ENCODE data around the gene KIFC1.

Gene KIFC1

GRCh38 chr6:33427585-33428223, 36.1 kb downstream of the KIFC1 start:
- FAIRE-seq, result no peak

GRCh38 chr6:33428224-33428965, 36.8 kb downstream of the KIFC1 start:
- no peak for FAIRE-seq

GRCh38 chr6:33428966-33429749, 37.5 kb downstream of the KIFC1 start:
- FAIRE-seq, result no peak

DNA sequence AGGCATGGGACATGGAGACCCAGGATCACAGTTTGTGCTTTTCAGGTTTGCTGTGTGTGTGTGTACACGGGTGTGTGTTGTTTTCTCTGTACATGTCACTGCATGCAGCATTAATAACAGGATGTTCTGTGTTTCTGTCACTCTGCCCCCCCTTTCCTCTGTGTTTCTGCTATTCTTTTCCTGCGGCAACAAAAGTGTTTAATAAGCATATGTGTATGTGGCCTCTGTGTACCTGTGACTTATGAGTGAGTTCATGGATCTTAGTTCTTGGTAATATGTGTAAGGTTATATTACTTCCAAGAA, 38.1 kb downstream of the KIFC1 start:
- FAIRE-seq, result no peak

GRCh38 chr6:33430334-33430733, 38.7 kb downstream of the KIFC1 start:
- FAIRE-seq, result no peak

DNA sequence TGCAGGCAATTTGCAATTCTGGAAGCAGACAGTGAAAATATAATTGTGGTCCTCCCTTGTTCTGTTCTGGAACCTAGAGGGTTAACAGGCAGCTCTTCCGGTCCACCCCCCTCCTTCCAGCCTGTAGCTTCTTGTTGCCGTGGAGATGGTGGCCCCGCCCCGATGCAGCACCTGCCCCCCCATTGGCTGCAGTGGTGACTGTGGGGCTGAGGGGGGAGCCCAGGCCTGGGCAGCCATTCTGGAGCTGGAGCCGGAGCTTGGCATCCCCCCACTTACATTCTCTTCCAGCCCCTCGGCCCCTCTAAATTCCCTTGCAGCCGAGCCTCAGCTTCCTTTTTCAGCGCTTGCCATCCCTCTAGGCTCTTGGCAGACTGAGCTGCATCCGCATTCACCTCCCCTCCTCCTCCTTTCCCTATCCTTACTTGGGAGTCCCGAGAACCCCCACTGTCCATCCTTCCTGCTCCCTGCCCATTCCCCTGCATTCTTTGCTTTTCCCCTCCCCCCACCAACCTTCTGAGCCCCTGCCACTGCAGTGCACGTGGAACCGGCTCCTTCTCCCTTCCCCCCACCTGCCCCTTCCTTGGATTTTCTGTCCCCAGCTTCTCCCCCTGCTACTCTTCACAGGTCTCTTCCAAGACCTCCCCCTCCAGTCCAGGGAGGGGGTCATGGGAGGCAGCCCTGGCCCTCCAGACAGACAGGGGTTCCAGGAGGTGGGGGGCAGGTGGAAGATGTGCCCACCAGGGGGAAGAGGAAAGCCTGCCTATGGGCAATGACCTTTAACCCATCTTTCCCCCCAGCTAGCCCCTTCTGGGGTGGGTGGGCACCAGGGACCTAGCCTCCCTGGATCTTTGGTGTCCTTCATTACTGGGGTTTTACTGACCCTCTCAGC, 39.6 kb downstream of the KIFC1 start:
- no peak for FAIRE-seq

DNA sequence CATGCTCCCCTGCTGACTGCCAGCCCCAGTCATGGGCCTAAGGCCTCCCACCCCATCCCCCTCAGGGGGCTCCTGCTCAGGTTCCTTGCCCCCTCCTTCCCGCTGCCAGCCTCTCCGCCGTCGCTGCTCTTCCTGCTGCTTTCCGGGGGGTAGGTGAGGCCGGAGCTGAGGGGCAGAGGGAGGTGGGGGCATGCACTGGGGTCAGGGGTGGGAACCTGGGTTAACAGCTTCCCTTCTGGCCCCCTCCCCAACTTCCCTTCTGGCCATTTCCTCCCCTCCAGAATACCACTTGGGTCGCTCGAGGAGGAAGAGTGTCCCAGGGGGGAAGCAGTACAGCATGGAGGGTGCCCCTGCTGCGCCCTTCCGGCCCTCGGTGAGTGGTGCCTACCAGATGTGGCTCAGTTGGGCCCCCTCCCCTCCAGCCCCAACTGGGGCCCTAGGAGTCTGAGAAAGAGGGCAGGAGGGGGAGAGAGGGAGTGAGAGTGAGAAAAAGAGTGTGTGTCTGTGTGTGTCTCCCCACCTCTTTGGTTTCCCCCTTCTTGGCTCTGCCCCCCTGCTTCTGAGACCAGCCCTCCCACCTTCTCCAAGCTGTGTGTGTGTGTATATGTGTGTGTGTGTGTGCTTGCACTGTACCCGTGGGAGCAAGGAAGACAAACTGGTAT, 40.4 kb downstream of the KIFC1 start:
- no peak for FAIRE-seq

DNA sequence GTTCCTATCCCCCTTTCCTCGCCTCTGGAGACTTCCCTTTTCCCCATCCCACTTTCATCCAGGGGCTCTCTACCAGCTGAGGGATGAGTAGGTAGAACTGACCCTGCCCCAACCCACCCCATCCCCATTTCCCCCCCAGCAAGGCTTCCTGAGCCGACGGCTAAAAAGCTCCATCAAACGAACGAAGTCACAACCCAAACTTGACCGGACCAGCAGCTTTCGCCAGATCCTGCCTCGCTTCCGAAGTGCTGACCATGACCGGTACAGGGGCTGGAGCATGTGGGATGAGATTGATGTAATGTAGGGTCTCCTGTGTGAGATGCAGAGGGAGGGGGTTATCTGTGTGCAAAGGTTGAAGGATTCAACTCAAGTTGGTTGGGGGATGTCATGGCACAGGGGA, 40.9 kb downstream of the KIFC1 start:
- no peak for FAIRE-seq

DNA sequence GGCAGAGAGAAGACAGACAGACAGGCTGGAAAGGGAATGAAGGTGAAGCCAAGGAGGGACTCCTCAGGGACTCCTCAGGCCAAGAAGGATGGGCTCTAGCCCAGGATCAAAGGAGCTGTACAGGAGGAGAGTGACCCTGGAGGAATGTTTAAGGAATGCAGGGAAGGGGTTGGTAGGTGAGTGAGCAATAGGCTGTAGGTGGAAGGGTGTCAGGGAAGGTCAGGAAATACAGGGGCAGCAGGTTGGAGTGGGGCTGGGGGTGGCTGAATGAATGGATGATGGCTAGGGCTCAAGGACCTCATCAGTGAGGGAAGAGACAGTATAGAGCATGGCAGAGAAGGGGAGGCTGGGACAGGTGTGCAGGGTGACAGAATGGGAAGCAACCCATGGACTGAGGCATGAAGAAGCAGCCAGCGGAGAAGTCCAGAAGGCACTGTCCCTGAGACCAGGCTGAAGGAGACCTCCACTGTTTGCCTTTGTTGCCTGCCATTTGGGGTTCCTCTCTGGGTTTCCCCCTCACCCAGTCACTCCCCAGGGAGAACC, 41.4 kb downstream of the KIFC1 start:
- no peak for FAIRE-seq

GRCh38 chr6:33433544-33434191, 42.0 kb downstream of the KIFC1 start:
- no peak for FAIRE-seq

DNA sequence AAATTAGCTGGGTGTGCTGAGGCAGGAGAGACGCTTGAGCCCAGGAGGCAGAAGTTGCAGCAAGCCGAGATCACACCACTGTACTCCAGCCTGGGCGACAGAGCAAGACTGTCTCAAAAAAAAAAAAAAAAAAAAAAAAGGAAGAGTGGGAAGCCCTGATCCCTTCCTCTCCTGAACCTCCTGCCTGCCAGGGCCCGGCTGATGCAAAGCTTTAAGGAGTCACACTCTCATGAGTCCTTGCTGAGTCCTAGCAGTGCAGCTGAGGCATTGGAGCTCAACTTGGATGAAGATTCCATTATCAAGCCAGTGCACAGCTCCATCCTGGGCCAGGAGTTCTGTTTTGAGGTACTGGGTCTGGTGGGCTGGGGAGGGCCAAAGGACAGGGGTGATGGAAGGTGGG, 43.3 kb downstream of the KIFC1 start:
- FAIRE-seq, result no peak

DNA sequence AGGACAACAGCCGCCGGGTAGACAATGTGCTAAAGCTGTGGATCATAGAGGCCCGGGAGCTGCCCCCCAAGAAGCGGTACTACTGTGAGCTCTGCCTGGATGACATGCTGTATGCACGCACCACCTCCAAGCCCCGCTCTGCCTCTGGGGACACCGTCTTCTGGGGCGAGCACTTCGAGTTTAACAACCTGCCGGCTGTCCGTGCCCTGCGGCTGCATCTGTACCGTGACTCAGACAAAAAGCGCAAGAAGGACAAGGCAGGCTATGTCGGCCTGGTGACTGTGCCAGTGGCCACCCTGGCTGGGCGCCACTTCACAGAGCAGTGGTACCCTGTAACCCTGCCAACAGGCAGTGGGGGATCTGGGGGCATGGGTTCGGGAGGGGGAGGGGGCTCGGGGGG, 46.0 kb downstream of the KIFC1 start:
- FAIRE-seq, result no peak

DNA sequence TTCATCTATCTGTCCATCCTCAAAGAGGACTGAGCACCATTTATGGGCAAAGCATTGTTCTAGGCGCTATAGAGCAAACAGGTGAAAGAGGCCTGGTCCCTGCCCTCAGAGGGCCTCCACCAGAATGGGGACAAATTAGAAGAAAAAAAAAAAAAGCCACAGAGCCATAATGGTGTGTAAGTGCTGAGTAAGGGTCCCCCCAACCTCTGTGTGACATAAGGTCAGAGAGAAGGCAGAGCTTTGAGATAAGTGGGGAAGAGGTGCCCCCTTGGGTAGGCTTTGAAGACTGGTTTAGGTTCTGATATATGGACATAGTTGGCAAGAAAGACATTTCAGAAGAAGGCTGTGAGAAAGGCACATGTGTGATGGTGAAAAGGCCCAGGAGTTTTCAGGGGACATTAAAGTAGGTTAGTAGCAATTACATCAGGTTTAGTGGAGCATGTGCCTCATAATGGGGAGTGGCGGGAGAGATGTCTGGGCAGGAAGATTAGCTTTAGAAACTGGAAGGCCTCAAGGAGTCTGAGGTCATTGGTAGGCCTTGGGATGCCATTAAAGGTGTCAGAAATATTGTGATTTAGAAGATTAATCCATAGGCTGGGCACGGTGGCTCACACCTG, 47.5 kb downstream of the KIFC1 start:
- no peak for FAIRE-seq

- no peak for FAIRE-seq
These were observed 48.5 kb downstream of the KIFC1 start for GRCh38 chr6:33439956-33440648.

DNA sequence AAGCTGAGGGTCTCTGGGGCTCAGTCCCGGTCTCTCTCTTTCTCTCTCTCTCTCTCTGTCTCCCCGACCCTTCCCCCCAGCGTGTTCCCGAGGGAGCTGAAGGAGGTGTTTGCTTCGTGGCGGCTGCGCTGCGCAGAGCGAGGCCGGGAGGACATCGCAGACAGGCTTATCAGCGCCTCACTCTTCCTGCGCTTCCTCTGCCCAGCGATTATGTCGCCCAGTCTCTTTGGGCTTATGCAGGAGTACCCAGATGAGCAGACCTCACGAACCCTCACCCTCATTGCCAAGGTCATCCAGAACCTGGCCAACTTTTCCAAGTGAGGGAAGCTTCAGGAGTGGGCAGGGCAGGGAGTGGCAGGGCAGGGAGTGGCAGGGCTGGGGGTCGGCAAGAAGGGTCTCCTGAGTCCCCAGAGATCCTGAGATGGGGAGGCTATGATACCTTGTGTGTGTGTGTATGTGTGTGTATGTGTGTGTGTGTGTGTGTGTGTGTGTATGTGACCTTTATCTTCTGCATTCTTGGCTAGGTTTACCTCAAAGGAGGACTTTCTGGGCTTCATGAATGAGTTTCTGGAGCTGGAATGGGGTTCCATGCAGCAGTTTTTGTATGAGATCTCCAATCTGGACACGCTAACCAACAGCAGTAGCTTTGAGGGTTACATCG, 49.2 kb downstream of the KIFC1 start:
- FAIRE-seq, result no peak

GRCh38 chr6:33441457-33441856, 49.8 kb downstream of the KIFC1 start:
- no peak for FAIRE-seq

DNA sequence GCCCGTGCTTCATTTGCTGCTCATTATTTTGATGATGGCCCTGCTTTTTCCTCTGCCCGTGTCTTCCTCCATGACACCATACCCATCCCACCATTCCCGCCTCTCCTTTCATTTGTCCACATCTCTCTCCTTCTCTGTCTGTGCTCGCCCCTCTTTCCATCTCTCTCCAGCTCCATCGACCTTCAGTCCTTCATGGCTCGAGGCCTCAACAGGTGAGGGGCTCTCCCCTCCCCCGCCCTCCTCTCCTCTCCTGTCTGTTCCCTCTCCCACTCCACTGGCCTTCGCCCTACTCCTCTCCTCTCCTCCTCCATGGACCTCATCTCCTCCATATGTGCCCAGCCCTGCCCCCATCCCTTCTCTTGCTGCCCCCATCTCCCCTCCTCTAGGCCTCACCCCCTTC, 50.7 kb downstream of the KIFC1 start:
- no peak for FAIRE-seq

- FAIRE-seq, result no peak
These were observed 51.4 kb downstream of the KIFC1 start for GRCh38 chr6:33443025-33443424.

DNA sequence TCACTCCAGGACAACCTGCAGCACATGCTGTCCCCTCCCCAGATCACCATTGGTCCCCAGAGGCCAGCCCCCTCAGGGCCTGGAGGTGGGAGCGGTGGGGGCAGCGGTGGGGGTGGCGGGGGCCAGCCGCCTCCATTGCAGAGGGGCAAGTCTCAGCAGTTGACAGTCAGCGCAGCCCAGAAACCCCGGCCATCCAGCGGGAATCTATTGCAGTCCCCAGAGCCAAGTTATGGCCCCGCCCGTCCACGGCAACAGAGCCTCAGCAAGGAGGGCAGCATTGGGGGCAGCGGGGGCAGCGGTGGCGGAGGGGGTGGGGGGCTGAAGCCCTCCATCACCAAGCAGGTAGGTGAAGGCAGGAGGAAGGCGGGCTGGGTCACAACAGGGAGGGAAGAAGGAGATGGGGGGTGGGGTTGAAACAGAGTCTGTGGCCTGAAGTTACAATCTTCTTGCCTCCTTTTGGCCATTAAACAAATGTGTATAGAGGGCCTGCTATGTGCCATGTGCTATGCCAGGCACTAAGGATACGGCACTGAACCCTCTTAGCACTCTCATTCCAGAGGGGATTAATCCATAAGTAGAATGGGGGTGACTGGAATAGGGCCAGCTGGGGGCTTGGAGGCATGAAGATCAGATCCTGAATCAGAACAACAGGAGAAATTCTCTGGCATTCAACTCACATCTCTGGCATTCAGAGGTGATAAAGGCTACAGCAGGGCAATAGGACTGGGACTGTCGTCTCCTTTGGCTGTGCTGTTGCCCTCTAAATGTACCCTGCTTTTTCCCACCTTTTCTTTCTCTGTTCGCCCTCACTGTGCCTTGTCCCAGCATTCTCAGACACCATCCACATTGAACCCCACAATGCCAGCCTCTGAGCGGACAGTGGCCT, 52.2 kb downstream of the KIFC1 start:
- FAIRE-seq, result no peak

Measured in A204.1 (cell line).